Renal pelvis (tissue), 12 donors: Measurements from ENCODE around the gene SH3GL3. TPM values are rescaled to one million over a fixed set of nuclear protein-coding genes. Genes with fewer than 3 reads are reported as not detected.

Experiments used
- DNase-seq: peaks from one replicate; pipeline ENCODE4 v3.0.0-alpha.2; 2013
- long read RNA-seq, 16 experiments: transcript quantifications; one replicate each; lab custom pipeline, GENCODE V29; 2026
- polyA plus RNA-seq, 3 donors: library from polyadenylated mRNA; unstranded; fragments of 120-200 nt; gene quantifications; one replicate each; pipeline ENCODE4 v1.2.1, GENCODE V29; 2013; ENCODE audit not compliant: insufficient read length in 3 of 3

SH3GL3 gene, protein sequence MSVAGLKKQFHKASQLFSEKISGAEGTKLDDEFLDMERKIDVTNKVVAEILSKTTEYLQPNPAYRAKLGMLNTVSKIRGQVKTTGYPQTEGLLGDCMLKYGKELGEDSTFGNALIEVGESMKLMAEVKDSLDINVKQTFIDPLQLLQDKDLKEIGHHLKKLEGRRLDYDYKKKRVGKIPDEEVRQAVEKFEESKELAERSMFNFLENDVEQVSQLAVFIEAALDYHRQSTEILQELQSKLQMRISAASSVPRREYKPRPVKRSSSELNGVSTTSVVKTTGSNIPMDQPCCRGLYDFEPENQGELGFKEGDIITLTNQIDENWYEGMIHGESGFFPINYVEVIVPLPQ
- polyA plus RNA-seq = 10 to 100 TPM; 10.3 to 10.7 (median 10.4) TPM
- long read RNA-seq, donor 1, partial matches to known transcripts = 0 of 3 reads
- long read RNA-seq, donor 1, other reads (novel, unspliced or antisense) = 0 of 3 reads
- long read RNA-seq, donor 2, partial matches to known transcripts = 0 of 4 reads
- long read RNA-seq, donor 2, other reads (novel, unspliced or antisense) = 0 of 4 reads
- long read RNA-seq, donor 3, partial matches to known transcripts = 0 of 1 reads
- long read RNA-seq, donor 3, other reads (novel, unspliced or antisense) = 0 of 1 reads
- long read RNA-seq, donor 4, partial matches to known transcripts = 0 of 3 reads
- long read RNA-seq, donor 4, other reads (novel, unspliced or antisense) = 0 of 3 reads
- long read RNA-seq, donor 5, partial matches to known transcripts = 0 of 2 reads
- long read RNA-seq, donor 5, other reads (novel, unspliced or antisense) = 0 of 2 reads
- long read RNA-seq, donor 6 = 0 reads
- long read RNA-seq, donor 7, partial matches to known transcripts = 0 of 3 reads
- long read RNA-seq, donor 7, other reads (novel, unspliced or antisense) = 0 of 3 reads
- long read RNA-seq, donor 8 = 0 reads
- long read RNA-seq, donor 9, partial matches to known transcripts = 0 of 4 reads
- long read RNA-seq, donor 9, other reads (novel, unspliced or antisense) = 0 of 4 reads
- long read RNA-seq, donor 10, partial matches to known transcripts = 0 of 4 reads
- long read RNA-seq, donor 10, other reads (novel, unspliced or antisense) = 0 of 4 reads
- long read RNA-seq, donor 11, partial matches to known transcripts = 0 of 3 reads
- long read RNA-seq, donor 11, other reads (novel, unspliced or antisense) = 0 of 3 reads
- long read RNA-seq, donor 12, partial matches to known transcripts = 0 of 3 reads
- long read RNA-seq, donor 12, other reads (novel, unspliced or antisense) = 0 of 3 reads
- long read RNA-seq, donor 13 = 0 reads
- long read RNA-seq, donor 14 = 0 reads
- long read RNA-seq, donor 15 = 0 reads
- long read RNA-seq, donor 16, partial matches to known transcripts = 0 of 3 reads
- long read RNA-seq, donor 16, other reads (novel, unspliced or antisense) = 0 of 3 reads

GRCh38 chr15:83446904-83447709, at the start of gene SH3GL3:
SH3GL3 (plus strand) TSS chr15:83447341; CDS start chr15:83447534, 193 bp downstream.
- peak; percentile 87 for DNase-seq

GRCh38 chr15:83398626-83399025, 48.5 kb upstream of the SH3GL3 start:
- no peak for DNase-seq

- no peak for DNase-seq
Observed at GRCh38 chr15:83404121-83404520, 43.0 kb upstream of the SH3GL3 start.

- DNase-seq = no peak
Observed at GRCh38 chr15:83410532-83410931, 36.6 kb upstream of the SH3GL3 start.

GRCh38 chr15:83413054-83413719, 34.0 kb upstream of the SH3GL3 start:
- no peak for DNase-seq

DNA sequence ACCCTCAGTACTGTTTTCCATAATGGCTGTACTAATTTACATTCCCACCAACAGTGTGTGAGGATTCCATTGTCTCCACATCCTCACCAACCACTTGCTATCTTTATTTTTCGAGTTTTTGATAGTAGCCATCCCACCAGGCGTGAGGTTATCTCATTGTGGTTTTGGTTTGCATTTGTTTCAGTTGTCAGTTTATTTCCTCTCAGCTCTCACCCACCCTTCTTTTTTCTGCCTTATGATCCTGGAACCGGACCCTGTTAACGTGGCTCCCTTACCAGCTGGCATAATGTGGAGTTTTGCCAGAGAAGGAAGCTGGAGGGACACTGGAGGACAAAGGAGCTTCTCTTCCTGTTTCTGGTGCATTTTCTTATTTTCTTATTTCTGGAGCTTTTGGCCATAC, 25.1 kb upstream of the SH3GL3 start:
- no peak for DNase-seq

DNA sequence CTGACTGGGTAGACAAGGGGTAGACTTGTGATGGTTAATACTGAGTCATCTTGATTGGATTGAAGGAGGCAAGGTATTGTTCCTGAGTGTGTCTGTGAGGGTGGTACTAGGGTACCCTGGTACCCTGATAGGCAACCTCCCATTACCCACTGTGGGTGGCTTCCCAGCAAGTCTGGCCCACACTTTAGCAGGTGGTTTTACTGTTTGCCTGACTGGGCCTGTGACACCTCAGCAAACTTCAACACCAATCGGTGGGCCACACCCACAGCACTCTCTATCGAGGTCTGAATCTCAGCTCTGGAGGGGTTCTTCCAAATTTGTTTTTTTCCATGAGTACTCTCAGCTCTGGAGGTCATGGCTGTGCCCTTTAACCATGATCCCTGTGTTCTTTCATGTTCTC, 24.6 kb upstream of the SH3GL3 start:
- DNase-seq = no peak

DNA sequence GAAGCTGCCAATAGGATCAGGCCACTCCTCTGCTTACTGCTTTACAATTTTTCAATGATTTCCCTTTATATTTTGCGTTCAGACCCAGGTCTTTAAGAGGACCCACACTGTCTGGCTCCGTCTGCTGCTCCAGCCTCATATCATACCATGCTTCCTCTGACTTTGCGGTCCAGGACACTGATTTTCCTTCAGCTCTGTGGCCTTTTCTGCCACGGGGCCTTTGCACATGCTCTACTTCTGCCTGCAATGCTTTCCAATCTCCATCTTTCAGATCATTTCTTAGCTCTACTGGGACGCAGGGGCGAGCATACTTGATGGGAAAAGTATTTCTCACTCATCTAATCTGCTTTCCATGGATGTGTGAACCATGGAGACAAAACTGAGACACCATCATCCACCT, 23.0 kb upstream of the SH3GL3 start:
- no peak for DNase-seq

DNA sequence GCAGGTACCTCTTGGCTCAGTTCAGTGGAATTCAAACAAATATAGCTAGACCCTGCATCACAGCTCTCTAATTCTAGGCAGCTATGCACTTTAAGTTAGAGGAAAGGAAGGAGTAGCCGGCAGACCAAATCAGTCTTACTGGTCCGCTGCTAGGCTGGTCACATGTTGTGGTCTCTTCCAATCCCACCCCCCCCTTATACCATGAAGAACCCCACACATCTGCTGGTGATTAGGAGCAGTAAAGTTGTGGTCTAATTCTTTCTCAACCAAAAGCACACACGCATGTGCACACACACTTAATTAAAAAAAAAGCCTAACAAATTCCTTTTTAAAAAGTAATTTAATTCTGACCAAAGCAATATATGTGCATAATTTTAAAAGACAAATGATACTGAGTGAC, 16.7 kb upstream of the SH3GL3 start:
- DNase-seq = no peak

GRCh38 chr15:83431521-83431920, 15.6 kb upstream of the SH3GL3 start:
- DNase-seq = no peak

GRCh38 chr15:83435202-83435601, 11.9 kb upstream of the SH3GL3 start:
- no peak for DNase-seq

GRCh38 chr15:83435782-83436181, 11.4 kb upstream of the SH3GL3 start:
- no peak for DNase-seq

DNA sequence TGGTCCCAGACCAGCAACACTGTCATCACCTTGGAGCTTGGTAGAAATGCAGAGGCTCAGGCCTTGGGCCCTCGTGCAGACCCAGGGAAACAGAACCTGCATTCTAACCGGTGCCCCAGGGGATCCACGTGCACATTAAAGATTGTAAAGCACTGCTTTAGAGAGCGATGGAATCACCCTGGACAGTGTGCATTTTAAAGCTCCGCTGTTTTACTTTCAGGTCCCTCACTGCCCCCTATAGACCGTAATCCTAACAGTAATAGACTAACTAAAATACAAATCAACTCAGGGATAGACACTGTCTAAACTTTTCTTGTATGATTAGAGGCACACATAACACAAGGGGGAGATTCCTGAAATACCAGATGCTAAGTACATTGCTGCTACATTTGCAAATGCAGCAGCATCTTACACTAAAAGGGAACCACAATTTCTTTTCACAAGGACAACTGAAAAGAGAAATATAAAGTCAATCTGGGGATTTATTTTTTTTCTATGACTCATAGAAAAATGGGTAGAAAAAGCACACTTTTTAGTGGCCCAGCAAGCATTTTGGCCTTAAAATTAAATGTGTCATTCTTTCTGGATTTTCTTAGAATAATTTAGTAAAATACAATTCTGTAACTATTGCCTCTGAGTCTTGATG, 10.5 kb upstream of the SH3GL3 start:
- DNase-seq = peak; percentile 44

- no peak for DNase-seq
Observed at GRCh38 chr15:83443076-83443847, 3.9 kb upstream of the SH3GL3 start.

GRCh38 chr15:83444936-83445335, 2.2 kb upstream of the SH3GL3 start:
- DNase-seq = no peak

DNA sequence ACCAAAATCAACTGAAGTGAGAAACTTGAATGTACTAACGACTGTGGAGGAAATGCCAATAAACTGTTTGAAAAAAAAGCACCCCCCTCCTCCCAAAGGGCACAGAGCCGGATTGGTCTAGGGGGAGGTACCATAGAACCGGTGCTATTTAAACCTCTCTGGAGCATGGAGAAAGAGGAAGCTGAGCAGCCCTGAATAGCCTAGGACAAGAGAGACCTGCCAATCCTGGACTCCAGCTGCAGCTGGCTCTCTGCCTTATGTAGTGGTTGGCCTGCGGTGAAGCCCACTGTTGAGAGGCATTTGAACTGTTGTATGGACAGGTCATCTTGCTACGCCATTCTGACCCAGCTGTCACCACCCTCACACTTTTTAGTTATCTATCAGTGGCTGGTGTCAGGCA, 1.5 kb upstream of the SH3GL3 start:
- DNase-seq = no peak

DNA sequence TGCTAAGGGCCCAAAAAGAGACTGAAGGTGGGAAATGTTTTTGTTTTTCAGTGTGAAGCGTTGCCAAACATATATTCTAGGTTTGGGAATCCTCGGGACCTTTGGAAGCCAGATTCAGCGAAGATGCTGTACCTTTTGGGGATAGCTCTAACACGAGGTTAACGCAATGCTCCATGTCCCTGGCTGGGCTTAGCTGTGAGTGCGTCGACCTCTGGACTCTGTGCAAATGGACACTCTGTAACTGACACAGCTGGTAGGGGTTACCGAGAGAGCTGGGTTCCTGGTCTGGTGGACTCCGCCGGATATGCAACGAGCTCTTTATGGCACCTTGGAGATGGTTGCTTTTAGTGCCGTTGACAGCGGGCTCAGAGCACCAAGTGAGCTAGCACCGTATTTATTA, 724 bp upstream of the SH3GL3 start:
- DNase-seq = no peak

DNA sequence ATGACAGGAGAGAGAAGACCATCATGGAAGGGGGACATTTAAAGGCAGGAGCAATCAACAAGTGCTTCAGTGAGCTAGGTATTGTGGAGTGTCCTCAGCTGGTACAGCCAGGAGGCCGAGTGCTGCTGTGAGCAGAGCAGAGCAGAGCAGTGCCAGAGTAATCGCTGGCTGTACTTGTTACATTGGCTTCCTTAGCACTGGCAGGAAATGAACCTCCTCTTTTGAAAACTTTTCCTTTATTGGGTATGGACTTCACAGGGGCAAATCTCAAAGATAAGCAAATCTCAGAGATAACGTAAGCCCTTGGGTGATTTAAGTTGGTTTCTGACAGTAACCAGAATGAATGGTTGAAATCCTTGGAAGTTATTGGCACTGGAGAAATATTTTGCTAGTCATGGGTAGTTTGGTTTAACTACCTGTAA, 2.1 kb downstream of the SH3GL3 start:
- no peak for DNase-seq

GRCh38 chr15:83449937-83450506, 2.9 kb downstream of the SH3GL3 start:
- no peak for DNase-seq
